Astrocyte (in vitro differentiated cells and primary cell): ENCODE results near the gene CIC.

ENCODE experiments used
- CTCF ChIP-seq: IDR thresholded peaks from 2 replicates; pipeline ENCODE4 v1.5.1; 2011; ENCODE audit warnings: low read depth, mild to moderate bottlenecking, inconsistent platforms, low read length, moderate library complexity; ENCODE audit not compliant: insufficient read depth
- EZH2 ChIP-seq: IDR thresholded peaks from 2 replicates; pipeline ENCODE4 v1.6.1; 2012; ENCODE audit warnings: mild to moderate bottlenecking, low read length, inconsistent platforms; ENCODE audit not compliant: insufficient read depth

- TF ChIP-seq CTCF (no peak), EZH2 (no peak)
These were observed 1.4 kb upstream of the CIC start for GRCh38 chr19:42267644-42268141.
